ENCODE data around the gene FRYL. TPM values are rescaled to one million over a fixed set of nuclear protein-coding genes. Genes with fewer than 3 reads are reported as not detected.

Gene FRYL
- total and polyA plus RNA-seq, 11 donors: 12.3 to 61.3 (median 34.4) TPM

GRCh38 chr4:48571471-48571870 lies 208.6 kb downstream of the FRYL start:
- WGBS, 4 donors: 90 to 96% (median 94%) methylated on average over 1 of the region's 1 CpG
- no peak overlapping the region for H3K4me3 ChIP-seq
- H3K9me3 ChIP-seq: no peaks in the 10 kb centered on the region
- DNase-seq (no peak), ATAC-seq (no peak)
- H3K27me3 ChIP-seq: no peaks in the 10 kb centered on the region
- H3K4me1 ChIP-seq: no peaks in the 10 kb centered on the region
- no peak for TF ChIP-seq CTCF (IDR thresholded peaks at IDR 0.05)
- H3K27ac ChIP-seq: no peak overlapping the region
- intact Hi-C loops (cut with DNase I): loop anchor here in 3 of 10 donors (10.0 kb wide), 2 partner anchors 213 to 263 kb away; partner anchors contain the start of genes OCIAD1 (in 2 of the 3) and FRYL (in 1 of the 3)
- H3K36me3 ChIP-seq: peaks cover 4 to 100% (median 98%) of the 10 kb centered on the region in 9 donors

- TF ChIP-seq CTCF (IDR thresholded peaks at IDR 0.05) (no peak), POLR2A (IDR thresholded peaks at IDR 0.05) (no peak)
- 95 to 97% (median 95%) methylated on average over 9 of the region's 9 CpGs for WGBS, 4 donors
- intact Hi-C loops (cut with DNase I): loop anchor here in 3 of 10 donors (10.0 kb wide), 2 partner anchors 214 to 264 kb away; partner anchors contain the start of genes OCIAD1 (in 2 of the 3) and FRYL (in 1 of the 3)
- peaks cover 4 to 100% (median 98%) of the 10 kb centered on the region in 9 donors for H3K36me3 ChIP-seq
- DNase-seq (no peak), ATAC-seq (no peak)
- H3K27me3 ChIP-seq: no peaks in the 10 kb centered on the region
- no peak overlapping the region for H3K4me3 ChIP-seq
- no peaks in the 10 kb centered on the region for H3K9me3 ChIP-seq
- H3K4me1 ChIP-seq: no peaks in the 10 kb centered on the region
- no peak overlapping the region for H3K27ac ChIP-seq
Measured at GRCh38 chr4:48570646-48571220, 209.3 kb downstream of the FRYL start.

GRCh38 chr4:48566034-48566384 lies 214.1 kb downstream of the FRYL start:
- WGBS, 4 donors: 43 to 76% (median 63%) methylated on average over 3 of the region's 3 CpGs
- H3K4me1 ChIP-seq: no peaks in the 10 kb centered on the region
- TF ChIP-seq CTCF (IDR thresholded peaks at IDR 0.05) (no peak), POLR2A (IDR thresholded peaks at IDR 0.05) (no peak)
- H3K9me3 ChIP-seq: no peaks in the 10 kb centered on the region
- H3K27ac ChIP-seq: no peak overlapping the region
- no peaks in the 10 kb centered on the region for H3K27me3 ChIP-seq
- H3K4me3 ChIP-seq: no peak overlapping the region
- intact Hi-C loops (cut with DNase I): loop anchor here in 1 of 10 donors (10.0 kb wide), 1 partner anchor 51 kb away; no protein-coding TSS in a partner anchor
- no peak for ATAC-seq
- peaks cover 0 to 100% (median 99%) of the 10 kb centered on the region in 9 donors for H3K36me3 ChIP-seq
- DNase-seq: no peak

- H3K9me3 ChIP-seq: no peaks in the 10 kb centered on the region
- 90 to 95% (median 94%) methylated on average over 5 of the region's 5 CpGs for WGBS, 4 donors
- intact Hi-C loops (cut with DNase I): loop anchor here in 1 of 10 donors (10.0 kb wide), 1 partner anchor 51 kb away; no protein-coding TSS in a partner anchor
- no peaks in the 10 kb centered on the region for H3K27me3 ChIP-seq
- peaks cover 0 to 100% (median 99%) of the 10 kb centered on the region in 9 donors for H3K36me3 ChIP-seq
- H3K4me3 ChIP-seq: no peak overlapping the region
- ATAC-seq: no peak
- TF ChIP-seq POLR2A (IDR thresholded peaks at IDR 0.05) (no peak), CTCF (IDR thresholded peaks at IDR 0.05) (no peak)
- H3K4me1 ChIP-seq: no peaks in the 10 kb centered on the region
- no peak for DNase-seq
- H3K27ac ChIP-seq: no peak overlapping the region
Measured at GRCh38 chr4:48565362-48566033, 214.6 kb downstream of the FRYL start.
